IMR-90 (cell line): Measurements from ENCODE around the gene HEATR5A. TPM values are rescaled to one million over a fixed set of nuclear protein-coding genes. Genes with fewer than 3 reads are reported as not detected.

Experiments used
- ATAC-seq: fragments of 200-7000 bp; cut with Tn5 transposase; 2 replicates; pipeline ENCODE4 v1.9.1; 2020; ENCODE audit warnings: low read depth, mild to moderate bottlenecking, moderate library complexity
- BruUV-seq: library from RNA; stranded (reverse); fragments of 400-500 nt; replicated peaks from 2 replicates; lab custom pipeline; 2021; lab: Mats Ljungman, UMichigan
- CTCF ChIA-PET: fragments of 300-600 bp; formaldehyde crosslinking; extraction: SDS; loops from one replicate; lab custom pipeline; 2021; ENCODE audit warnings: antibody characterized with exemption; lab: Yijun Ruan, JAX
- POLR2A ChIA-PET: fragments of 300-600 bp; sonication (Branson Sonifier 250); formaldehyde crosslinking; loops from one replicate; lab custom pipeline; 2022; ENCODE audit warnings: antibody characterized with exemption; ENCODE audit not compliant: unreplicated experiment; lab: Charles Lee
- DNase-seq: peaks from one replicate; pipeline ENCODE4 v3.0.0; 2013
- H2AFZ ChIP-seq: replicated peaks from 2 replicates; pipeline ENCODE3; 2013; ENCODE audit warnings: low read length, mild to moderate bottlenecking; ENCODE audit not compliant: poor library complexity
- H2AK5ac ChIP-seq: 2 replicates; pipeline ENCODE4 v1.6.1; 2013; ENCODE audit warnings: low read depth, low read length, inconsistent platforms
- H2AK9ac ChIP-seq: replicated peaks from 2 replicates; pipeline ENCODE3; 2013; ENCODE audit warnings: mild to moderate bottlenecking, low read depth, low read length, moderate library complexity; ENCODE audit not compliant: poor library complexity
- H2BK120ac ChIP-seq: 2 replicates; pipeline ENCODE4 v1.6.1; 2013; ENCODE audit warnings: low read depth, low read length, inconsistent platforms
- H2BK15ac ChIP-seq: 3 replicates; pipeline ENCODE4 v1.6.1; 2013; ENCODE audit warnings: low read depth, low read length, inconsistent platforms
- H2BK20ac ChIP-seq: 2 replicates; pipeline ENCODE4 v1.6.1; 2013; ENCODE audit warnings: low read depth, mild to moderate bottlenecking, inconsistent platforms, low read length, moderate library complexity
- H2BK5ac ChIP-seq: 2 replicates; pipeline ENCODE4 v1.6.1; 2013; ENCODE audit warnings: mild to moderate bottlenecking, low read depth, low read length, inconsistent platforms; ENCODE audit not compliant: poor library complexity, severe bottlenecking
- H3K14ac ChIP-seq: replicated peaks from 2 replicates; pipeline ENCODE4 v1.6.1; 2013; ENCODE audit warnings: low read depth, low read length, inconsistent platforms
- H3K18ac ChIP-seq: 2 replicates; pipeline ENCODE4 v1.6.1; 2013; ENCODE audit warnings: low read depth, low read length, control low read depth
- H3K23ac ChIP-seq: 2 replicates; pipeline ENCODE4 v1.6.1; 2013; ENCODE audit warnings: low read depth, low read length, inconsistent platforms
- H3K27ac ChIP-seq: 2 replicates; pipeline ENCODE4 v1.5.1; 2013; ENCODE audit warnings: mild to moderate bottlenecking, control low read depth, low read length; ENCODE audit not compliant: insufficient read depth
- H3K27me3 ChIP-seq: 2 replicates; pipeline ENCODE4 v1.6.1; 2013; ENCODE audit warnings: low read length; ENCODE audit not compliant: control insufficient read depth, insufficient read depth
- H3K36me3 ChIP-seq: 2 replicates; pipeline ENCODE4 v1.6.1; 2013; ENCODE audit warnings: low read length, mixed read lengths; ENCODE audit not compliant: control insufficient read depth, insufficient read depth
- H3K4ac ChIP-seq: 2 replicates; pipeline ENCODE4 v1.6.1; 2013; ENCODE audit warnings: low read depth, low read length, inconsistent platforms
- H3K4me1 ChIP-seq: 2 replicates; pipeline ENCODE4 v1.6.1; 2013; ENCODE audit warnings: low read length, mixed read lengths; ENCODE audit not compliant: control insufficient read depth, insufficient read depth
- H3K4me2 ChIP-seq: 2 replicates; pipeline ENCODE4 v1.6.1; 2013; ENCODE audit warnings: low read depth, mild to moderate bottlenecking, control low read depth, low read length, moderate library complexity
- H3K4me3 ChIP-seq: 2 replicates; pipeline ENCODE4 v1.5.1; 2013; ENCODE audit warnings: low read depth, mild to moderate bottlenecking, control low read depth, low read length, moderate library complexity; ENCODE audit not compliant: insufficient read depth
- H3K56ac ChIP-seq: 2 replicates; pipeline ENCODE4 v1.6.1; 2013; ENCODE audit warnings: low read length, inconsistent platforms; ENCODE audit not compliant: insufficient read depth; ENCODE audit errors: extremely low read depth
- H3K79me1 ChIP-seq, 2 experiments: 2 replicates each; pipeline ENCODE4 v1.6.1; 2013; ENCODE audit warnings: low read length in 2 of 2, inconsistent platforms in 1 of 2, low read depth in 1 of 2
- H3K9ac ChIP-seq: 2 replicates; pipeline ENCODE4 v1.6.1; 2013; ENCODE audit warnings: low read depth, low read length, control low read depth
- H3K9me1 ChIP-seq: 2 replicates; pipeline ENCODE4 v1.6.1; 2013; ENCODE audit warnings: low read length, inconsistent platforms; ENCODE audit not compliant: insufficient read depth
- H3K9me3 ChIP-seq: 2 replicates; pipeline ENCODE4 v1.6.1; 2013; ENCODE audit warnings: low read length; ENCODE audit not compliant: control insufficient read depth, insufficient read depth
- H4K20me1 ChIP-seq: 2 replicates; pipeline ENCODE4 v1.6.1; 2013; ENCODE audit warnings: low read length, inconsistent platforms; ENCODE audit not compliant: insufficient read depth
- H4K5ac ChIP-seq: 2 replicates; pipeline ENCODE4 v1.6.1; 2013; ENCODE audit warnings: mild to moderate bottlenecking, low read depth, low read length, control low read depth
- H4K8ac ChIP-seq, 2 experiments: 2 replicates each; pipeline ENCODE4 v1.6.1; 2013; ENCODE audit warnings: low read depth in 2 of 2, low read length in 2 of 2, control low read depth in 1 of 2, inconsistent platforms in 1 of 2
- H4K91ac ChIP-seq: 2 replicates; pipeline ENCODE4 v1.6.1; 2013; ENCODE audit warnings: low read depth, low read length, inconsistent platforms; ENCODE audit not compliant: insufficient read depth
- MAFK ChIP-seq: IDR thresholded peaks from 2 replicates; pipeline ENCODE4 v1.6.1; 2012; ENCODE audit warnings: low read depth, low read length, improper control_type of control experiment
- RAD21 ChIP-seq: IDR thresholded peaks from 2 replicates; pipeline ENCODE4 v1.6.1; 2012; ENCODE audit warnings: low read length, improper control_type of control experiment
- WGBS, 2 experiments: methylation state at CpG; one replicate each; pipeline versions ENCODE4 v1.1.5 to v1.1.7; 2013; ENCODE audit warnings: missing lambda C conversion rate in 2 of 2; ENCODE audit not compliant: insufficient read length in 1 of 2; ENCODE audit errors: extremely low coverage in 2 of 2; 5-methylcytosine and 5-hydroxymethylcytosine counted together
- dilution Hi-C: fragments of 300-500 bp; cut with HindIII; formaldehyde crosslinking; loops from one replicate; pipeline ENCODE4 v1.14.3; 2018; ENCODE audit warnings: low sequenced_read_pairs; ENCODE audit not compliant: unreplicated experiment
- in situ Hi-C: fragments of 300-500 bp; cut with MboI; formaldehyde crosslinking; loops from 3 replicates; pipeline ENCODE4 v1.14.3; 2019; ENCODE audit warnings: low sequenced_read_pairs, inconsistent platforms, mixed read lengths
- intact Hi-C: fragments of 100-400 bp; cut with micrococcal nuclease; formaldehyde crosslinking; loops from 2 replicates; pipeline ENCODE4 v1.10.0; 2022
- polyA plus RNA-seq, 3 experiments: library from polyadenylated mRNA; depleted of rRNA; stranded (reverse); fragments of >200 nt; gene quantifications; 2 replicates each; pipeline ENCODE4 v1.2.3, GENCODE V29; 2012; ENCODE audit warnings: low replicate concordance in 1 of 3
- total RNA-seq: library from RNA; depleted of rRNA; stranded (reverse); fragments of >200 nt; gene quantifications from 2 replicates; pipeline ENCODE4 v1.2.3, GENCODE V29; 2012

HEATR5A gene
- total and polyA plus RNA-seq, 2 of the 4 experiments (the other 2 are of a cell fraction): 14.0 to 48.9 TPM

DNA sequence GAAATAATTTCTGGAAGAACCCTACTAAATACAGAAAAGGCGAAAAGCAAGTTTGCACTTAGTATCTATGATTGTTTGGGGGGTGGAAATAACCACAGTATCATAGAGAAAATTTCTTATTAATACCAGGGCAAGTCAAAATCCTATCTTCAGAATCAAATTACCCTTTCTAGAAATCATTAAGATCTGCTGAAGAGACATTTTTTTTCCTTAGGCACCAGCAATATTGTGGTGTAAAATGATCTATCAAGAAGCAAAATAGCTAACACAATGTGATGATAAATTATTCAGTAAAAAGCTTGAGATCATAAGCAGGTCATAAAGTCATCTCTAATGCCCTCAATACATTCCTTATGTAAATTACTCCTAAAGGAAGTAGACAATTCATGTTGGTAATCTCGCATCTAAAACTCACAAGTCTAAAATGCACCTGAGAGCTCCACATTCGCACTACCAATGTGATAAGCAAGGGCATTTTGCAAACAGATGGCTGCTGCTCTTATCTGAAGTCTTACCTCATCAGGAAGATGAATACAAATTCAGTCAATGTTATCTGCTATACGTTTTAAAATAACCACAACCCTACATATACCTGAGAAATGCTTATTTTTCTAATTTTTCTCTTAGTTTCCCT is 14.6 kb downstream of the HEATR5A start:
- Histone ChIP-seq H4K8ac (no peak overlapping the region), H3K4me1 (no peaks in the 10 kb centered on the region), H2BK5ac (no peak overlapping the region), H3K36me3 (peaks cover 5% of the 10 kb centered on the region), H4K91ac (no peak overlapping the region), H2AFZ (no peak overlapping the region), H3K56ac (no peak overlapping the region), H3K4ac (no peak overlapping the region), H3K18ac (no peak overlapping the region), H3K27ac (no peak overlapping the region), H3K4me2 (no peak overlapping the region), H4K20me1 (no peaks in the 10 kb centered on the region), H3K4me3 (no peak overlapping the region), H3K27me3 (no peaks in the 10 kb centered on the region), H3K9me1 (peaks cover 9% of the 10 kb centered on the region; the same call in 1 of the 2 replicates), H3K14ac (no peak overlapping the region), H3K23ac (no peak overlapping the region), H2AK5ac (no peak overlapping the region), H2BK15ac (no peak overlapping the region), H3K9ac (no peak overlapping the region), H2BK120ac (no peak overlapping the region), H4K5ac (no peak overlapping the region), H3K9me3 (no peaks in the 10 kb centered on the region), H2BK20ac (no peak overlapping the region), H3K79me1 (peaks cover 28 to 36% of the 10 kb centered on the region in 2 experiments), H2AK9ac (no peak overlapping the region)
- ChIA-PET CTCF (no interaction called here), POLR2A (no interaction called here)
- BruUV-seq: no TSS peak
- intact Hi-C loops (no loop called here), dilution Hi-C loops (no loop called here), in situ Hi-C loops (no loop called here)
- no peak for TF ChIP-seq RAD21
- TF ChIP-seq MAFK: peak; percentile 2; the same call in 1 of the 2 replicates
- ATAC-seq: no peak
- DNase-seq: no peak
- WGBS, 2 experiments: no CpG with 5 or more reads among the region's 4 CpGs
